Measurements from ENCODE around the gene RDH8. TPM values are rescaled to one million over a fixed set of nuclear protein-coding genes. Genes with fewer than 3 reads are reported as not detected.

The RDH8 gene
- total RNA-seq, 1 donor from 2014 or later, result not detected

DNA sequence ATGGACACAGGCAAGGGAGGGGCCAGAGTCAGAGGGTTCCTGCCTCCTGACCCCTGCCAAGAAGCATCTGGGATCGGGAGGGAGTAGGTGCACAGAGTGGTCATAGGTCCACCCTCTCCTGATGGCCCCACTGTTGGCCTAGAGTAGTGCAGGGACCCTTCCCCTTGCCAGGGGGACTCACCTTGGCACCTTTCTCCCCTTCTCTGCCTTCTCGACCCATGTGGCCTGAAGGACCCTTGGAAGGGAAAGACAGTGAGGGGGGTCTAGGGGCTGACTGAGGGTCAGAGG, 43.7 kb upstream of the RDH8 start:
- Histone ChIP-seq H3K4me1 (no peaks in the 10 kb centered on the region), H3K27me3 (ENCODE audit: low read depth) (peaks cover 22% of the 10 kb centered on the region), H3K36me3 (peaks cover 16% of the 10 kb centered on the region), H3K27ac (no peak overlapping the region), H3K4me3 (no peak overlapping the region), H3K9me3 (no peaks in the 10 kb centered on the region)
- DNase-seq (no peak), ATAC-seq (peak in 1 of 2 donors; percentile 14)
- TF ChIP-seq, protein P1, sequence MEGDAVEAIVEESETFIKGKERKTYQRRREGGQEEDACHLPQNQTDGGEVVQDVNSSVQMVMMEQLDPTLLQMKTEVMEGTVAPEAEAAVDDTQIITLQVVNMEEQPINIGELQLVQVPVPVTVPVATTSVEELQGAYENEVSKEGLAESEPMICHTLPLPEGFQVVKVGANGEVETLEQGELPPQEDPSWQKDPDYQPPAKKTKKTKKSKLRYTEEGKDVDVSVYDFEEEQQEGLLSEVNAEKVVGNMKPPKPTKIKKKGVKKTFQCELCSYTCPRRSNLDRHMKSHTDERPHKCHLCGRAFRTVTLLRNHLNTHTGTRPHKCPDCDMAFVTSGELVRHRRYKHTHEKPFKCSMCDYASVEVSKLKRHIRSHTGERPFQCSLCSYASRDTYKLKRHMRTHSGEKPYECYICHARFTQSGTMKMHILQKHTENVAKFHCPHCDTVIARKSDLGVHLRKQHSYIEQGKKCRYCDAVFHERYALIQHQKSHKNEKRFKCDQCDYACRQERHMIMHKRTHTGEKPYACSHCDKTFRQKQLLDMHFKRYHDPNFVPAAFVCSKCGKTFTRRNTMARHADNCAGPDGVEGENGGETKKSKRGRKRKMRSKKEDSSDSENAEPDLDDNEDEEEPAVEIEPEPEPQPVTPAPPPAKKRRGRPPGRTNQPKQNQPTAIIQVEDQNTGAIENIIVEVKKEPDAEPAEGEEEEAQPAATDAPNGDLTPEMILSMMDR (IDR thresholded peaks at IDR 0.05), result no peak
- intact Hi-C loops (cut with DNase I), result no loop called here

DNA sequence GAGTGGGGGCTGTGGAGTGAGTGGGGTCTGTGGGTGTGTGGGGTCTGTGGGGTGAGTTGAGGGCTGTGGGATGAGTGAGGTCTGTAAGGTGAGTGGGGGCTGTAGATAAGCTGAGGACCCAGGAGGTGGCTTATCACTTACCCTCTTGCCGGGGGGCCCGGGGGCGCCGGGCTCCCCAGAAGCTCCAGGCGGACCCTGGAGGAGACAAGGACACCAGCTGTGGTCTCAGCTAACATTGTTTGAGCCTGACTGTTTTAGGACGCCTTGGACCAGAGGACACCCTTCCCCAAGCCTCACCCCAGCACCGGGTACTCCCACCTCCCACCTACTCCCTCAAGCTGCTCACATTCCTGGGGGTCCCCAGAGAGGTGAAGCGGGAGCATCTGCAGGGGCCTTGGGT, 42.8 kb upstream of the RDH8 start:
- DNase-seq, result no peak
- intact Hi-C loops (cut with DNase I), result no loop called here
- no peak overlapping the region for H3K4me3 ChIP-seq
- ATAC-seq, result no peak
- H3K27me3 ChIP-seq (ENCODE audit: low read depth), result peaks cover 18% of the 10 kb centered on the region
- H3K27ac ChIP-seq, result no peak overlapping the region
- no peaks in the 10 kb centered on the region for H3K4me1 ChIP-seq
- peaks cover 16% of the 10 kb centered on the region for H3K36me3 ChIP-seq
- TF ChIP-seq, protein P1 (IDR thresholded peaks at IDR 0.05), result no peak
- no peaks in the 10 kb centered on the region for H3K9me3 ChIP-seq

DNA sequence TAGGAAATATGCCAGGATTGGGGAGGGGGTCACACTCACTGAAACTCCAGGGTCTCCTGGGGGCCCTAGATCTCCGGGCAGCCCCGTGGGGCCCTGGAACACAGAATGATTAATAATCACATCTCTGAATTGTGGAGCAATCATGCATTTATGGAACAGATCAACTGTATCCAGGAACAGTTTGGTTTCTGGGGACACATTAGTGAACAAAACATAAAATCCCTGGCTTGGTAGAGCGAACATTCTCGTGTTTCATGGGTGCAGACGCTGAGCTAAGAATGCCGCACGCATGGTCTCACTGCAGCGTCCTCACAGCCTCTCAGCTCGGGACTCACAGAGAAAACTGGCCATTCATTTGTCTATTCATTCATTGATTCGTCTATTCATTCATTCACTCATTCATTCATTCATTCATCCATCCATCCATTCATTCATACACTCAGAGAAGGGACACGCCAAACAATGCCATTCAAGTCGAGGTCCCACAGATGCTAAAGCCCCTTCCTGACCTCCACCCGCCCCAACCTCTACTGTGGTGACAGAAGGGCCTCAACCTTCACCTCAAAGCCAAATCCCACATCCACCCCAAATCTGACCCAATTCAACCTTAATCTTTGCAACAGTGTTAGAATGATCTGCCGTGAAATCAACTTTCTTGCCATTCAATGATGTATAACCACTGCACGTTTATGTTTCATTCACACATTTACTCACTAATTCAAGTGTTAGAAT, 42.0 kb upstream of the RDH8 start:
- ATAC-seq (no peak), DNase-seq (no peak)
- Histone ChIP-seq H3K4me1 (no peaks in the 10 kb centered on the region), H3K9me3 (no peaks in the 10 kb centered on the region), H3K27ac (no peak overlapping the region), H3K4me3 (no peak overlapping the region), H3K27me3 (ENCODE audit: low read depth) (peaks cover 11% of the 10 kb centered on the region), H3K36me3 (peaks cover 16% of the 10 kb centered on the region)
- TF ChIP-seq, protein P1 (IDR thresholded peaks at IDR 0.05), result no peak
- intact Hi-C loops (cut with DNase I), result no loop called here

- Histone ChIP-seq H3K9me3 (no peaks in the 10 kb centered on the region), H3K27me3 (ENCODE audit: low read depth) (peaks cover 8% of the 10 kb centered on the region), H3K36me3 (peaks cover 16% of the 10 kb centered on the region), H3K4me1 (no peaks in the 10 kb centered on the region), H3K27ac (no peak overlapping the region), H3K4me3 (no peak overlapping the region)
- DNase-seq (no peak), ATAC-seq (no peak)
- intact Hi-C loops (cut with DNase I), result no loop called here
- TF ChIP-seq, protein P1 (IDR thresholded peaks at IDR 0.05), result no peak
These were observed 41.2 kb upstream of the RDH8 start for GRCh38 chr19:9972103-9972502.

- intact Hi-C loops (cut with DNase I), result no loop called here
- DNase-seq, result no peak
- TF ChIP-seq, protein P1 (IDR thresholded peaks at IDR 0.05), result no peak
- peaks cover 5% of the 10 kb centered on the region for H3K27me3 ChIP-seq (ENCODE audit: low read depth)
- peaks cover 10% of the 10 kb centered on the region for H3K36me3 ChIP-seq
- H3K27ac ChIP-seq, result no peak overlapping the region
- H3K4me3 ChIP-seq, result no peak overlapping the region
- H3K9me3 ChIP-seq, result no peaks in the 10 kb centered on the region
- no peak for ATAC-seq
- H3K4me1 ChIP-seq, result peaks cover 6% of the 10 kb centered on the region
These were observed 31.6 kb upstream of the RDH8 start for GRCh38 chr19:9981406-9982260.

Data from lower lobe of right lung (tissue), 2 donors.